ENCODE results near the gene EML4.

DNA sequence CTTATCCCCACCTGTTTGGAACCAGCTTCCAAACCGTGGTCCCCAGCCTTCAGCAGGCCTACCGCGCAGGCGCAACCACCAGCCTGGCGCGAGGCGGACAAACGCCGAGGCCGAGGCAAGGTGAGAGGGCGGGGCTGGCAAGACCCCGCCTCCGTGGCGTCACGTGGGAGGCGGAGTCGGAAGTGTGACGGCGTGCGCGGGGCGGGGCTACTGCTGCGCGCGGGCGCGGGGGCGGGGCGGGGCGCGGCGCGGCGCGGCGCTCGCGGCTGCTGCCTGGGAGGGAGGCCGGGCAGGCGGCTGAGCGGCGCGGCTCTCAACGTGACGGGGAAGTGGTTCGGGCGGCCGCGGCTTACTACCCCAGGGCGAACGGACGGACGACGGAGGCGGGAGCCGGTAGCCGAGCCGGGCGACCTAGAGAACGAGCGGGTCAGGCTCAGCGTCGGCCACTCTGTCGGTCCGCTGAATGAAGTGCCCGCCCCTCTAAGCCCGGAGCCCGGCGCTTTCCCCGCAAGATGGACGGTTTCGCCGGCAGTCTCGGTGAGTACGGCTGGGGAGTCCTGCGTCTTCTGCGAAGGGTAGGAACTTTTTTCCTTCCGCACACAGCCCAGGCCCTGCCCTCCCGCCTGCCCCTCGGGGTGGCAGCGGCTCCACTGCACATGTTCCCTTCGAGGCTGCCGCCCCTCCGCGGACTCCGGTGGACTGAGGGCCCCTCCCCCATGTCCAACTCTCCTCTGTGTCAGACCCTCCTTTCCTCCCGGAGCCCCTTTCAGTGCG lies at the start of gene EML4:
- TF ChIP-seq, protein P1, sequence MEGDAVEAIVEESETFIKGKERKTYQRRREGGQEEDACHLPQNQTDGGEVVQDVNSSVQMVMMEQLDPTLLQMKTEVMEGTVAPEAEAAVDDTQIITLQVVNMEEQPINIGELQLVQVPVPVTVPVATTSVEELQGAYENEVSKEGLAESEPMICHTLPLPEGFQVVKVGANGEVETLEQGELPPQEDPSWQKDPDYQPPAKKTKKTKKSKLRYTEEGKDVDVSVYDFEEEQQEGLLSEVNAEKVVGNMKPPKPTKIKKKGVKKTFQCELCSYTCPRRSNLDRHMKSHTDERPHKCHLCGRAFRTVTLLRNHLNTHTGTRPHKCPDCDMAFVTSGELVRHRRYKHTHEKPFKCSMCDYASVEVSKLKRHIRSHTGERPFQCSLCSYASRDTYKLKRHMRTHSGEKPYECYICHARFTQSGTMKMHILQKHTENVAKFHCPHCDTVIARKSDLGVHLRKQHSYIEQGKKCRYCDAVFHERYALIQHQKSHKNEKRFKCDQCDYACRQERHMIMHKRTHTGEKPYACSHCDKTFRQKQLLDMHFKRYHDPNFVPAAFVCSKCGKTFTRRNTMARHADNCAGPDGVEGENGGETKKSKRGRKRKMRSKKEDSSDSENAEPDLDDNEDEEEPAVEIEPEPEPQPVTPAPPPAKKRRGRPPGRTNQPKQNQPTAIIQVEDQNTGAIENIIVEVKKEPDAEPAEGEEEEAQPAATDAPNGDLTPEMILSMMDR (conservative IDR thresholded peaks at IDR 0.05; ENCODE audit: low read length) = no peak
- TF ChIP-seq EZH2phosphoT487 (IDR thresholded peaks at IDR 0.05; ENCODE audit: borderline replicate concordance, low read depth, low read length) = no peak
